ENCODE data around the gene SLC66A2. TPM values are rescaled to one million over a fixed set of nuclear protein-coding genes. Genes with fewer than 3 reads are reported as not detected.

The SLC66A2 gene
- total RNA-seq, 1 donor from 2014 or later = 31.6 TPM

GRCh38 chr18:79864006-79864725 is 87.3 kb downstream of the SLC66A2 start:
- Mint-ChIP-seq H3K4me3 (ENCODE audit: low read depth) (no peak overlapping the region), H3K36me3 (ENCODE audit: insufficient read depth) (no peaks in the 10 kb centered on the region), H3K27me3 (peaks cover 30% of the 10 kb centered on the region), H3K9me3 (ENCODE audit: low read depth) (peaks cover 8% of the 10 kb centered on the region), H3K4me1 (ENCODE audit: low read depth) (no peaks in the 10 kb centered on the region), H3K27ac (no peak overlapping the region)
- DNase-seq (ENCODE audit: low spot score, unreplicated experiment) = no peak
- no peak for TF ChIP-seq CTCF (IDR thresholded peaks at IDR 0.05; ENCODE audit: unreplicated experiment)

- DNase-seq (ENCODE audit: low spot score, unreplicated experiment) = no peak
- Mint-ChIP-seq H3K4me3 (ENCODE audit: low read depth) (no peak overlapping the region), H3K9me3 (ENCODE audit: low read depth) (peaks cover 8% of the 10 kb centered on the region), H3K4me1 (ENCODE audit: low read depth) (no peaks in the 10 kb centered on the region), H3K27me3 (peaks cover 38% of the 10 kb centered on the region), H3K27ac (no peak overlapping the region), H3K36me3 (ENCODE audit: insufficient read depth) (no peaks in the 10 kb centered on the region)
- no peak for TF ChIP-seq CTCF (IDR thresholded peaks at IDR 0.05; ENCODE audit: unreplicated experiment)
These were observed 88.1 kb downstream of the SLC66A2 start for GRCh38 chr18:79863161-79864005.

GRCh38 chr18:79862562-79862961 is 88.9 kb downstream of the SLC66A2 start:
- no peaks in the 10 kb centered on the region for H3K36me3 Mint-ChIP-seq (ENCODE audit: insufficient read depth)
- H3K4me3 Mint-ChIP-seq (ENCODE audit: low read depth) = no peak overlapping the region
- peaks cover 8% of the 10 kb centered on the region for H3K9me3 Mint-ChIP-seq (ENCODE audit: low read depth)
- TF ChIP-seq CTCF (IDR thresholded peaks at IDR 0.05; ENCODE audit: unreplicated experiment) = no peak
- peaks cover 40% of the 10 kb centered on the region for H3K27me3 Mint-ChIP-seq
- DNase-seq (ENCODE audit: low spot score, unreplicated experiment) = no peak
- H3K27ac Mint-ChIP-seq = no peak overlapping the region
- H3K4me1 Mint-ChIP-seq (ENCODE audit: low read depth) = no peaks in the 10 kb centered on the region

GRCh38 chr18:79861687-79862086 is 89.8 kb downstream of the SLC66A2 start:
- no peak for DNase-seq (ENCODE audit: low spot score, unreplicated experiment)
- Mint-ChIP-seq H3K9me3 (ENCODE audit: low read depth) (peaks cover 8% of the 10 kb centered on the region), H3K4me1 (ENCODE audit: low read depth) (no peaks in the 10 kb centered on the region), H3K27me3 (peaks cover 46% of the 10 kb centered on the region), H3K27ac (no peak overlapping the region), H3K36me3 (ENCODE audit: insufficient read depth) (no peaks in the 10 kb centered on the region), H3K4me3 (ENCODE audit: low read depth) (no peak overlapping the region)
- TF ChIP-seq CTCF (IDR thresholded peaks at IDR 0.05; ENCODE audit: unreplicated experiment) = no peak

DNA sequence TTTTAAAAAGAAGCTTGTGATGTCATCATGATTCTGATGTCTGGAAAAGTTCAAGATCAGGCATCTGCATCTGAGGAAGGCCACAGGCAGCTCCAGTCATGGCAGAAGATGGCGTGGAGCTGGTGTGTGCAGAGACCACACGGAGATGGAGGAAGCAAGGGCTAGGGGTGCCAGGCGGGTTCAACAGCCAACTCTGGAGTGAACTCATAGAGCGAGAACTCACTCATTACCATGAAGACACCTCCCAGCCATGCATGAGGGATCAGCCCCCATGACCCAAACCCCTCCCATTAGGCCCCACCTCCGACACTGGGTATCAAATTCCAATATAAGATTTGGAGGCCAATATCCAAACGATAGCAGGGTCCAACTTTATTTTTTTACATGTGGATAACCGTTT is 92.1 kb downstream of the SLC66A2 start:
- peaks cover 59% of the 10 kb centered on the region for H3K27me3 Mint-ChIP-seq
- H3K36me3 Mint-ChIP-seq (ENCODE audit: insufficient read depth) = no peaks in the 10 kb centered on the region
- no peak for TF ChIP-seq CTCF (IDR thresholded peaks at IDR 0.05; ENCODE audit: unreplicated experiment)
- H3K4me1 Mint-ChIP-seq (ENCODE audit: low read depth) = no peaks in the 10 kb centered on the region
- no peak overlapping the region for H3K27ac Mint-ChIP-seq
- no peak for DNase-seq (ENCODE audit: low spot score, unreplicated experiment)
- H3K4me3 Mint-ChIP-seq (ENCODE audit: low read depth) = no peak overlapping the region
- H3K9me3 Mint-ChIP-seq (ENCODE audit: low read depth) = peaks cover 8% of the 10 kb centered on the region
